Activated CD8-positive, alpha-beta memory T cell treated with anti-CD3 and anti-CD28 coated beads, Interleukin-2, amount 50 U/mL, for 48 hours (primary cell): ENCODE measurements around the gene SMIM44.
"Not testable (repeated sequence)": the region's sequence is repeated elsewhere in the genome, so short reads cannot be mapped to it uniquely, and the experiment has no call there.

ENCODE experiments used
- DNase-seq: peaks from one replicate; pipeline ENCODE4 v3.0.0-alpha.2; 2020

The SMIM44 gene

GRCh38 chr19:3483226-3483628, at the start of gene SMIM44:
TSS of gene SMIM44 (minus strand) at chr19:3483441. CDS start at chr19:3483403, 38 bp downstream.
- no peak for DNase-seq

- no peak for DNase-seq
These were observed 49.8 kb upstream of the SMIM44 start for GRCh38 chr19:3533033-3533432.

GRCh38 chr19:3532154-3532786, 49.0 kb upstream of the SMIM44 start:
- no peak for DNase-seq

GRCh38 chr19:3531716-3532115, 48.5 kb upstream of the SMIM44 start:
- no peak for DNase-seq

- DNase-seq = no peak
These were observed 47.1 kb upstream of the SMIM44 start for GRCh38 chr19:3530389-3530788.

- not testable (repeated sequence) for DNase-seq
These were observed 46.1 kb upstream of the SMIM44 start for GRCh38 chr19:3529299-3529698.

GRCh38 chr19:3528539-3529211, 45.4 kb upstream of the SMIM44 start:
- DNase-seq = no peak

GRCh38 chr19:3528080-3528479, 44.8 kb upstream of the SMIM44 start:
- DNase-seq = no peak

- no peak for DNase-seq
These were observed 44.1 kb upstream of the SMIM44 start for GRCh38 chr19:3527238-3527910.

- DNase-seq = no peak
These were observed 43.4 kb upstream of the SMIM44 start for GRCh38 chr19:3526507-3527237.

- DNase-seq = no peak
These were observed 41.7 kb upstream of the SMIM44 start for GRCh38 chr19:3524904-3525451.

- DNase-seq = no peak
These were observed 41.0 kb upstream of the SMIM44 start for GRCh38 chr19:3524078-3524842.

GRCh38 chr19:3523361-3524077, 40.3 kb upstream of the SMIM44 start:
- no peak for DNase-seq

- no peak for DNase-seq
These were observed 39.5 kb upstream of the SMIM44 start for GRCh38 chr19:3522421-3523360.

- DNase-seq = no peak
These were observed 37.8 kb upstream of the SMIM44 start for GRCh38 chr19:3521104-3521445.

- no peak for DNase-seq
These were observed 37.2 kb upstream of the SMIM44 start for GRCh38 chr19:3520166-3521103.

GRCh38 chr19:3519126-3519525, 35.9 kb upstream of the SMIM44 start:
- DNase-seq = no peak

GRCh38 chr19:3518659-3519058, 35.4 kb upstream of the SMIM44 start:
- no peak for DNase-seq

- DNase-seq = no peak
These were observed 35.0 kb upstream of the SMIM44 start for GRCh38 chr19:3518255-3518654.
